Right cardiac atrium (tissue), 5 donors: ENCODE data around the gene NEAT1. TPM values are rescaled to one million over a fixed set of nuclear protein-coding genes. Genes with fewer than 3 reads are reported as not detected.
"Not testable (repeated sequence)": the region's sequence is repeated elsewhere in the genome, so short reads cannot be mapped to it uniquely, and the experiment has no call there.

Source experiments
- ATAC-seq, 2 donors: fragments of 200-7000 bp; cut with Tn5 transposase; one replicate each; pipeline versions ENCODE4 v1.8.0 to v1.9.1; 2020; ENCODE audit warnings: moderate library complexity in 2 of 2, mild to moderate bottlenecking in 1 of 2
- DNase-seq, 3 donors: peaks; one replicate each; pipeline ENCODE4 v3.0.0-alpha.2; 2020
- H3K27ac ChIP-seq: one replicate; pipeline ENCODE4 v1.5.1; 2013; ENCODE audit warnings: mild to moderate bottlenecking, low read length, control low read depth, moderate library complexity
- H3K27me3 ChIP-seq: one replicate; pipeline ENCODE4 v1.6.1; 2013; ENCODE audit not compliant: control insufficient read depth, insufficient read depth
- H3K4me1 ChIP-seq: one replicate; pipeline ENCODE4 v1.6.1; 2013; ENCODE audit warnings: low read length; ENCODE audit not compliant: control insufficient read depth, insufficient read depth
- H3K4me3 ChIP-seq: one replicate; pipeline ENCODE4 v1.5.1; 2013; ENCODE audit warnings: low read length, control low read depth
- H3K9me3 ChIP-seq: one replicate; pipeline ENCODE4 v1.6.1; 2013; ENCODE audit warnings: low read length; ENCODE audit not compliant: control insufficient read depth
- WGBS: extraction: QIAGEN DNeasy Blood & Tissue Kit; methylation state at CpG from one replicate; pipeline ENCODE4 v1.1.7; 2013; 5-methylcytosine and 5-hydroxymethylcytosine counted together
- intact Hi-C, 4 donors: fragments of 100-400 bp; cut with DNase I; formaldehyde crosslinking; loops; one replicate each; pipeline versions ENCODE4 v1.11.0 to v1.14.0; 2022 to 2023
- polyA plus RNA-seq: library from polyadenylated mRNA; stranded (reverse); fragments of 200-250 nt; gene quantifications from one replicate; pipeline ENCODE4 v1.2.3, GENCODE V29; 2013
- total RNA-seq, 4 donors: library from RNA; stranded (reverse); fragmentation: NEBNext Ultra II Directional; extraction: Animal tissue kit (Norgen Biotek cat#: 25700); gene quantifications; one replicate each; pipeline ENCODE4 v1.2.1, GENCODE V29; 2021
- donor health status: healthy with polysubstance abuse.
- donor health status: DM: no; HTN: yes; CAD: no.
- donor health status: DM: no; HTN: no; CAD: no.
- donor health status: DM: no; HTN: yes; CAD: no; lungs with severe emphysema.
- donor health status: DM: yes; HTN: yes; CAD: no.

NEAT1 gene
- total and polyA plus RNA-seq, 5 donors, result 346 to 441 (median 440) TPM

DNA sequence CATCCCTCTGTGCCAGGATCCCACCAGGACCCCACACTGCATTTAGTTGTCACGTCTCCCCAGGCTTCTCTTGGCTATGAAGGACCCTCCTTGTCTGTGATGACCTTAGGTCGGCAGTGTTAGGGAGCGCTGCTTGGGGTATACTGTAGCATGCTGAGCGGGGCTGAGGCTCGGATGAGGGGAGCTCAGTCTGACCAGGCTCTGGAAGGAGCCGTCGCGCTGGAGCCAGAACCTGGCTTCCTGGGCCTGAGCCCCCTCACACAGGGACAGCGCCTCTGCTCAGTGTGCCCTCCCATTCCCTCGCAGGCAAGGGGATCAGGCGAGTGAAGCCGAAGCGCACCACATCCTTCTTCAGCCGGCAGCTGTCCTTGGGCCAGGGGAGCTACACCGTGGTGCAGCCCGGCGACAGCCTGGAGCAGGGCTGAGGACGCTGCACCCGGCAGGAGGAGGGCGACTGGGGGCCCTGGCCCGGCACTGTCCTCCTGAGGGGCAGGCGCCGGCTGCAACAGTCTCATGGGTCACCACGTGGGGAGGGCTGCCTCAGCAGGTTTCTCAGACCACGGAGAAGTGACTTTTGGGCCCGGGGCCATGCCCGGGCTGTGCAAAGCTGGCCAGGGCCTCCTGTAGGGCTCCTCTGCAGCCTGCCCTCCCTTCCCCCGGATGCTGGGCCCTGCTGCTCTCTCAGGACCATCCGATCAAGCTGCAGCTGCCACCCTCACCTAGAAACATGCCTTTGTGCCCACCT, 11.5 kb upstream of the NEAT1 start:
- intact Hi-C loops, result no loop called here
- peak in 1 of 2 donors; percentile 16 for ATAC-seq
- Histone ChIP-seq H3K27ac (no peak overlapping the region), H3K9me3 (no peaks in the 10 kb centered on the region), H3K4me1 (peaks cover 2% of the 10 kb centered on the region), H3K27me3 (no peaks in the 10 kb centered on the region), H3K4me3 (no peak overlapping the region)
- peak in 2 of 3 donors; percentile 11 to 39 for DNase-seq
- WGBS, result 85% methylated on average over 29 of the region's 29 CpGs

DNA sequence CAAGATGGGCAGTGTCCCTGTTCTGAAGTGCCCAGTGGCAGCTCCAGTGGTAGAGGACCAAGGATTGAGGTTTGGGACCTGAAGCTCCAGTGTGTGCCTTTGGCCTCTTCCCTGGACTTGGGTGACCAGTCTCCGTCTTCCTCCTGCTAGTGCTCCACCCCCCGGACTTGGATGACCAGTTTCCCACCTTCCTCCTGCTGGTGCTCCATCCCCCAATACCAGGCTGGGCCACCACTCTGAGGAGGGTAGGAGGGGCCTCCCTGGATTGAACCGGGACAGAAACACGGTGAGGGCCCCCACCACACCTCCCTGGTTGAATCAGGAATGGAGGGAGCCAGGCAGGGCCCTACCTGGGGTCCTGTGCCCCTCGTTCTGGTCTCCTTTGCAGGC, 10.9 kb upstream of the NEAT1 start:
- Histone ChIP-seq H3K9me3 (no peaks in the 10 kb centered on the region), H3K4me1 (peaks cover 2% of the 10 kb centered on the region), H3K27ac (no peak overlapping the region), H3K27me3 (no peaks in the 10 kb centered on the region), H3K4me3 (no peak overlapping the region)
- 66% methylated on average over 5 of the region's 5 CpGs for WGBS
- ATAC-seq, result no peak
- DNase-seq, result peak in 1 of 3 donors; percentile 11
- intact Hi-C loops, result no loop called here

DNA sequence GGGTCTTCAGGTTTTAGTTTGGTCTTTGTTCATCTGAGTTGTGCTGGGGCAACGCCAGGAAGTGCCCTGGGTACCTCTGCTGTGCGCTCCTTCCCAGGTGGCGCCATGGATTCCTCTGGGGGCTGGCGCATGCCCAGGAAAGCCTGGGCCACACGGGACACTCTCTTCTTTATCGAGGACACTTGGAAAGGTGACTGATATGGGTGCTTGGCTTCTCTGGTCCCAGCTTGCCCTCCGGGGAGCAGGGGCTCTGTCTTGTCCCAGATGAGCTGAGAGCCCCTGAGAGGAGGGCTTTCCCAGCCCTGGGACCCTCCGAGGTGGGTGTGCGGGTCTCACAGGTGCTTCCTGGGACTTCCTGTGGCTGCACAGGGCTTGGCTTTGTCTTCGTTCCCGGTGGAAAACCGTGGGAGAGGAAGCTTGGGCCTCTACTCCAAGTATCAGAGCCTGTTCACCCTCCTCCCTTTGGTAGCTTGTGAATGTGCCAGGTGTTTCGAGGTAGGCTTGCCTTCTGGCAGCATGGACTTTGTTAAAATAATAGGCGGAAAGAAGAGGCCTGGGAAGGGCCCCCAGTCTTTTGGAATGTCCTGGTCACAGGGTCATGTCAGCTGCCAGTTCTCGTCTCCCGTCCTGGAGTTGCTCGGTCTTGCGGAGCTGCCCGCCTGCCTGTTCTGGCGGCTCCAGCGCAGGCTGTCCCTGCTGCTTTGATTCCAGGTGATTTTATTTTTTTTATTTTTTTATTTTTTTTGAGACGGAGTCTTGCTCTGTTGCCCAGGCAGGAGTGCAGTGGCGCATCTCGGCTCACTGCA, 10.1 kb upstream of the NEAT1 start:
- intact Hi-C loops, result no loop called here
- ATAC-seq (no peak), DNase-seq (peak; percentile 11 to 55 (median 48))
- H3K4me1 ChIP-seq, result peaks cover 6% of the 10 kb centered on the region
- H3K4me3 ChIP-seq, result no peak overlapping the region
- WGBS, result 62% methylated on average over 24 of the region's 24 CpGs
- no peaks in the 10 kb centered on the region for H3K9me3 ChIP-seq
- H3K27me3 ChIP-seq, result no peaks in the 10 kb centered on the region
- peak overlapping the region; percentile 31 for H3K27ac ChIP-seq

DNA sequence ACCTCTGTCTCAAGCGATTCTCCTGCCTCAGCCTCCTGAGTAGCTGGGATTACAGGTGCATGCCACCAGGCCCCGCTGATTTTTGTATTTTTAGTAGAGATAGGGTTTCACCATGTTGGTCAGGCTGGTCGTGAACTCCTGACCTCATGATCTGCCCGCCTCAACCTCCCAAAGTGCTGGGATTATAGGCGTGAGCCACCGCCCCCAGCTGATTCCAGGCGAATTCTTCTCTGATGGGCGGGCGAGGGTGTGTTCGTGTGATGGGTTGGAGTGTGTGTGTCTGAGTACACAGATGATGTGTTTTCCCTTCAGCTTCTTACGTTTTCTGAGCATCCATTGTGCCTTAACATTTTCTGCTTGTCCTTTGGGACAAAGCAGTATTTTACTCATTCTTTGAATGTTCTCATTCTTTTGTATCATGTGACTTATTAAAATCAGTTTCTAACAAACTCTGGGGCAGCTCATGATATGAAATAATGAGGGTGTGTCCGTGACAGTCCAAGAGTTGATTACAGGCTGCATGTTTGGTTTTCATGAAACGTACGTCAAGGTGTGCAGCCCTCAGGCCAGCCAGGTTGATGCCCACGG, 9.4 kb upstream of the NEAT1 start:
- H3K4me1 ChIP-seq, intact Hi-C loops, ATAC-seq: not testable (repeated sequence)

DNA sequence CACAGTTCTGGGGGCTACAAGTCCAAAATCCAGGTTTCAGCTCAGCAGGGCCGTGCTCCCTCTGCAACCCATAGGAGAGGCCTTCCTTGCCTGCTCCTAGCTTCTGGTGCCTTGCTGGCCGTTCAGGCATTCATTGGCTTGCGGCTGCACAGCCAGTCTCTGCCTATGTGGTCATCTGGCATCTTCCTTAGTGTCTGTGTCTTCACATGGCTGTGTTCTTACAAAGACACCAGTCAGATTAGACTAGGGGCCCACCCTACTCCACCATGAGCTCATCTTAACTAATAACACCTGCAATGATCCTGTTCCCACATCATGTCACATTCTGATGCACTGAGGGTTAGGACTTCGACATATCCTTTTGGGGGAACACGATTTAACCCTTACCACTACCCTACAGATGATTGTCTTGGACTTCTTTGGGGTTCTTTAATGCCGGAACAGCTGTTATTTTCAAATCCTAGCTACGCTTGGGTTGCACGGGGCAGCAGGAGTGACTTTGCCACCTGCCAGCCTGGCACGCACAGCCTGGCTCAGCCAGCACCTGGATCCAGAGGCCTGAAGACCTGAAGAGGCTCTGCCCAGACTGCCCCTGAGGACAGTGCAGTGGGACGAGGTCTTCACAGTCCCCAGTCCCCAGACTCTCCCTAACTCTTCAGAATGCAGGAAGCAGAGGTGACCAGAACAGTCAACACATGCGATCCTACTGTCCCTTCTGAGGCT, 7.7 kb upstream of the NEAT1 start:
- intact Hi-C loops, result loop anchor here in 2 of 4 donors (5.0 kb wide), 2 partner anchors 92 to 97 kb away; no protein-coding TSS in a partner anchor
- no peak overlapping the region for H3K27ac ChIP-seq
- peak in 2 of 3 donors; percentile 14 to 26 for DNase-seq

More for the DNA sequence above, 9.4 kb upstream of the NEAT1 start:
- not testable (repeated sequence) for H3K27ac ChIP-seq, H3K27me3 ChIP-seq, H3K9me3 ChIP-seq, H3K4me3 ChIP-seq
- peak in 1 of 3 donors; percentile 42 for DNase-seq
- WGBS, result 82% methylated on average over 15 of the region's 15 CpGs

DNA sequence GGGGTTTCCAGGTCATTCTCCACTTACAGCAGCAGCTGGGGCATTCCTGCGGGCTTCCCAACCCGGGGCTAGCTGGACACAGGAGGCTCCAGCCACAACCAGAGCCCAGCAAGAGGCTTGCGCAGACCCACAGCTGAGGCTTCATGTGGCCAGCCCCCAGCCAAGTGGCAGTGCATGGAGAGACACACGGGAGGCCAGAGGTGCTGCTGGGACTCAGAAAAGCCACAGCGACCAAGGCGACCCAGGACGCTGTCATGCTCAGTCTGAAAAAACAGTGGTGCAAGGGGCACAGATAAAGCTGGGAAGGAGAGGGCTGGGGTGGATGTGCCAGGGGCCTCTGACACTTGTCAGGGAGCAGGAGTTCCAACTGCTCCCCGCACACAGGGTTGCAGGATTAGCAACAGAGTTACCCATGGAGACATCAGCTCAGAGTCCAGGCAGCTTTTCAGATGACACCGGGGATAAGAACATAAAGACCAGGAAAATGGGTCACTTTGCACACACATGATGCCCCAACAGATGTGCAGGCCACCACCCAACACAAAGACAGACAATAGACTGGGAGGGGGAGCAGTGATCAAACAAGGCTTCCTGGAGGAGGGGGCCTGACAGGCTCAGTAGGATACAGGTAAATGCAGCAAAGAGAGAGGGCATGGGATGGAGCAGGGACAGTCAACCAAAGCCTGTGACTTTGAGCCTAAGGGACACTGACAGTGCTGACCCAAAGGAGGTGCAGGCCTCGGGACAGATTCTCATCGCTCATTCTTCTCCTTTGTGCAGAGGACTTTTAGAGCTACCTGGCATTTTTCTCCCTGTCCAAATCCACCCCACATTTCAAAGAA, 6.9 kb upstream of the NEAT1 start:
- WGBS, result 60% methylated on average over 11 of the region's 11 CpGs
- intact Hi-C loops, result loop anchor here in 2 of 4 donors (5.0 kb wide), 2 partner anchors 92 to 97 kb away; no protein-coding TSS in a partner anchor
- ATAC-seq (no peak), DNase-seq (peak in 2 of 3 donors; percentile 15 to 43)
- peaks cover 16% of the 10 kb centered on the region for H3K4me1 ChIP-seq
- no peaks in the 10 kb centered on the region for H3K9me3 ChIP-seq
- H3K4me3 ChIP-seq, result no peak overlapping the region
- no peaks in the 10 kb centered on the region for H3K27me3 ChIP-seq
- peak overlapping the region; percentile 9 for H3K27ac ChIP-seq

More for the DNA sequence above, 7.7 kb upstream of the NEAT1 start:
- Histone ChIP-seq H3K27me3 (no peaks in the 10 kb centered on the region), H3K4me3 (no peak overlapping the region), H3K4me1 (peaks cover 13% of the 10 kb centered on the region), H3K9me3 (no peaks in the 10 kb centered on the region)
- 80% methylated on average over 11 of the region's 11 CpGs for WGBS
- ATAC-seq, result no peak

DNA sequence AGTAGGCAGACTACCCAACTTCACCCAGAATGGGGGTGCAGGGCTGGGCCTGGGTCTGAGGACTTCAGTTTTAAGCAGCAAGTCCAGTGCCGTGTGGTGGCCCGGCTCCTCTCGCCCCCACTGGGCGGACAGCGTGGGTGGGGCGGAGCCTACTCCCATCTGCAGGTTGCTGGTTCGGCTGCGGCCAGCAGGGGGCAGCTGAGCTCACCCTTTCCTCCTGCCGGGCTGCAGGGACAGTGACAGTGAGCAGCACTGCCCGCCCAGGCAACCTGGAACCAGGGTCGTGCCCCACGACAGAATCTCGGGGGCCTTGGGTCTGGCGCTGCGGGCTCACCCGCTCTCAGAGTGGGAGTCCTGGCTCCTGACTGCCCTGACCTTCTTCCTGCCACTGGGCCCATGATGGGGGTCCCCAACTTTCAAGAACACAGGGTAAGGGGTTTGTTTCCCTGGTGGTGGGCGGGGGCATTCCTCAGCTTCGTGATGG, 6.2 kb upstream of the NEAT1 start:
- Histone ChIP-seq H3K4me3 (peak overlapping the region; percentile 16), H3K4me1 (peaks cover 16% of the 10 kb centered on the region), H3K9me3 (no peaks in the 10 kb centered on the region), H3K27me3 (no peaks in the 10 kb centered on the region), H3K27ac (peak overlapping the region; percentile 95)
- DNase-seq (peak; percentile 91 to 98 (median 97)), ATAC-seq (peak; percentile 42)
- intact Hi-C loops, result loop anchor here in 2 of 4 donors (5.0 kb wide), 2 partner anchors 91 to 96 kb away; no protein-coding TSS in a partner anchor
- WGBS, result 3% methylated on average over 18 of the region's 18 CpGs

DNA sequence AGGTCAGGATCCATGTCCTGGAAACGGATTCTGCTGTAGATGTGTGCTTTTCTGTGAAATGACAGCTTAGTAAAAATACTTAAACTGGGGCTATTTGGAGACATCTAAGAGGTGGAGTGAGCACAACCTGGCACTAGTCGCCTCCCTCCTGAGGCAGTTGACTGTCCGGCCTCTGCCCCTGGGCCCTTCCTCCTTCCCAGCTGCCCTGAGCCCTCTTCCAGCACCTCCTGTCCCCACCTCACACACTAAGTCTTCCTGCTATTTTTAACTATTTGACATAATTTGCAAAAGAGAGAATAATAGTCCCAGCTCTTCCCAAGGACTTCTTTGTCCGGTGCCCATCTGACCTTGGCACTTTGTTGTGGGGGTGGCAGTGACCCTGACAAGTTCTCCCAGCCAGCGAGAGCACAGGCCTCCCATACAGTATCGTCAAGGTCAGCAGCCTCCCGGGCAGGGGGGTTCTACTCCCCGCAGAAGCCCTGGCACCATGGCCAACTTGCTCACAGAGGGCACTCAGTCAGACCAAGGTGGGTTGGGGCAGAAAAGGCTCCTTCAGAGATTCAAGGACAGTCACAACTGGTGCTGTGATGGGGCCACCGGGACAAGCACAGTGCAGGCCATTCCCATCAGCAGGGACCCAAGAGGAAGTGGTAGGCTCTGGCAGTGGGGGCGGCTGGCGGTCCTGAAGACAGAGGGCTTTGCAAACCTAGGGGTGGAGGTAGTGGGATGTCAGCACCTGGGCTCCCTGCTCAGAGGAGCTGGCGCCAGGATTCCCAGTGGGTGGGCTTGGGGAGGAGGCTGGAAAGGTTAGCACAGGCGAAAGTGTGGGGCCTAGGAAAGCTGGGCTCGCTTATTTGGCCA, 5.5 kb upstream of the NEAT1 start:
- Histone ChIP-seq H3K4me1 (peaks cover 16% of the 10 kb centered on the region), H3K4me3 (peak overlapping the region; percentile 16), H3K27ac (peak overlapping the region; percentile 95), H3K27me3 (no peaks in the 10 kb centered on the region), H3K9me3 (no peaks in the 10 kb centered on the region)
- WGBS, result 27% methylated on average over 14 of the region's 14 CpGs
- intact Hi-C loops, result loop anchor here in 2 of 4 donors (5.0 kb wide), 2 partner anchors 90 to 95 kb away; no protein-coding TSS in a partner anchor
- peak; percentile 46 to 78 (median 76) for DNase-seq
- no peak for ATAC-seq
